ENCODE measurements around the gene ZNF79.
A peak's percentile ranks its signal among the peaks of the same experiment; 100 is the strongest.

Gene ZNF79

DNA sequence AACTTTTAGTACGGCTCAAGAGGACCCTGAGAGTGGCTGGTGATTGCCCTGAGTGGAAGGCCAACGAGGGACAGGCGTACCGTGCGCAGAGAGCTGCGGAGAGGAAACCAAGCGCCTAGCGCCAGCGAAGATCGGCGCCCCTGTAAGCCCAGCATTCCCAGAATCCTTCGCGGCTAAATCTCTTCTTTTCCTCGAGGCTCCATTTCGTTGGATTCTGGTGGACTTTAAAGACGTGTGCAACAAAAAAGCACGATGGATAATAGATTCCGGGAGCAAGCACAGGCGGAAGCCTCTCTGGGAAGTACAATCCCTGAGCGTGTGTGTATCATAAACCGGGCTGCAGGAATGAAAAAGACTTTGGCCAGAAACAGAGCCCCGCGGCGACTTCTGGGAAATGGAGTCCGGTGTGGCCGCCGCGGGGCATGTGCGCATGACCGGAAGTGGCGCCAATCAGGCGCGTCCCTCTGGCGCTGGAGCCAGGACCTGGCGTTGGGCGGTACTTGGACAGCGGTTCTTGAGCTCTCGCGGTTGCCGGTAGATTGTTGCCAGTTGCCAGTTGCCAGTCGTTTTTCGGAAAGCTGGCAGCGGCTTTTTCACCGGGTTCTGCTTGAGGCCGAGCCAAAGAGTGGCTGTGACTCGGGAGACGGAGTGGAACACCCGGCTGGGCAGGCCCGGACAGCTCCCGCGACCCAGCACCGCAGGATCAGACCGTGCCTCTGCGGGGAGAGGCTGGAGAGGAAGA, at the start of gene ZNF79:
TSS of gene ZNF79 (plus strand) at position 449 of the 742 bp plus-strand sequence. CDS start 406 bp downstream, outside the sequence.
- DNase-seq, result peak; percentile 84

DNA sequence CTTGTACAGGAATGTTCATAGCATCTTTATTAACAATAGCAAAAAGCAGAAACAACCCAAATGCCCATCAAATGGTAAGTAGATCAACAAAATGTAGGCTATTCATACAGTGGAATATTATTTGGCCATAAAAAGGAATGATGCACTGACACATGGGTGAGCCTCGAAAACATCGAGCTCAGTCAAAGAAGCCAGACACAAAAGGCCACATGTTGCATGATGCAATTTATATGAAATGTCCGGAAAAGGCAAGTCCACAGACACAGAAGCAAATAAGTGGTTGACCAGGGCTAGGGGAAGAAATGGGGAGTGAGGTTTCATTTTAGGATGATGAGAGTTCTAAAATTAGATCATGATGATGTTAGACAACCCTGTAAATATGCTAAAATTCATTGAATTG, 43.7 kb upstream of the ZNF79 start:
- DNase-seq, result no peak

DNA sequence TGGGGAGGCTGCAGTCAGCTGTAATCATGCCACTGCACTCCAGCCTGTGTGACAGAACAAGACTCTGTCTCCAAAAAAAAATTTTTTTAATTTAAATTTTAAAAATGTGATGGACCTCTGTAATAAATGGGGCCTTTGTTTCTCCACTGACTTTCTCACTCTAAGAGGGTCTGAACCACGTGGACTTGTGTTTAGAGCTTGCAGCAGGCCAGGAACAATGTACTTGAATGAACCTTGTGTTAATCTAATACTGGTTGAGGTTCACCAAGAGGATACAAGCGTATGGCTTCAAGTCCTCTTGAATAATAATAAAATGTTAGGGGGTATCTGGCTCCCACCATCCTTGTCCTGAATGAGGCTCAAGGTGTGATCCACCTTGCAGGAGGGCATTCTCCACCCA, 41.6 kb upstream of the ZNF79 start:
- DNase-seq, result no peak

DNA sequence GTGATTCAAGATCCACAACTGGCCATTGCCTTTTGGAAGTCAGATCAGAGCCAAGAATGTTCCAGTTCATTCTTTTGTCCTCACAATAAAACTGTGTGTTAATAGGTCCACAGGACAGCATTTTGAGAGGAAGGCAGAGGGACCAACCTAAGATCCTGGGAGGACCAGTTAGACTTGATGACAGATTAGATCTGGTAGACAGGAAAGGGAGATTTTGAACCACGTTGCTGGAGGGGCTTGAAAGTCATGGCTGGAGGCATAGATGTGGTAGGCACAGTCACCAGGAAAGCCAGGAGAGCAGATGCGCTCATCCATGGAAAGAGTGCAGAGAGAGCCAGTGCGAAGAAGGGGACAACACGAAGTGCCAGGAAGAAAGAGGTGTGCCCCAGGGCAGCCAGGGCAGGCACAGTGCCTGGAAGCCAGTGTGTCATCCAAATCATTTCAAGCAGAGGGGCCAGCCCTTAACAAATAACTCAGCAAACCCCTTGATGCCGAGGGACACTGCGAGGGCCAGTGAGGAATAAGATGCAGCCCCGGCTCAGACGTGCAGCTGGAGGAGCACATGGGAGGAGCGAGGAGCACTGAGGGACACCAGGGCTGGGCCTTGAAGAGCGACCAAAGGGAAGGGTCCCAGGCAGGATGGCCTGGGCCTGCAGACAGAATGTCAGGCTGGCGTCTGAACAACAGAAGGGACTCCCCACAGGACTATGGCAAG, 40.0 kb upstream of the ZNF79 start:
- DNase-seq, result no peak

DNA sequence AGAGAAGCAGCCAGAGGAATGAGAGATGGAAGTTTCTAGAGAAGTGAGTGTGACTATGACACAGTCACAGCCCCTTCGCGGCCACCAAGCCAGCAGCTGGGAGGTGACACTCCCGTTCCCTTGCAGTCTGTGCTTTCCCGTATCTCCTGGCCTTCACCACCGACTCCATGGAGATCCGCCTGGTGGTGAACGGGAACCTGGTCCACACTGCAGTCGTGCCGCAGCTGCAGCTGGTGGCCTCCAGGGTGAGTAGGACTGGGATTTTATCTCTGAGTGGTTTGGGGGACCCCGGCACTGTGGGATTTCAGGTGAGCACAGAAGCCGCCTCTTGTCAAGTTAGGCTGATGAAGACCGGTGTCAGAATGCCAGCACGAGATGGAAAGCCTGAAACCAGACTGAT, 39.3 kb upstream of the ZNF79 start:
- DNase-seq, result no peak

DNA sequence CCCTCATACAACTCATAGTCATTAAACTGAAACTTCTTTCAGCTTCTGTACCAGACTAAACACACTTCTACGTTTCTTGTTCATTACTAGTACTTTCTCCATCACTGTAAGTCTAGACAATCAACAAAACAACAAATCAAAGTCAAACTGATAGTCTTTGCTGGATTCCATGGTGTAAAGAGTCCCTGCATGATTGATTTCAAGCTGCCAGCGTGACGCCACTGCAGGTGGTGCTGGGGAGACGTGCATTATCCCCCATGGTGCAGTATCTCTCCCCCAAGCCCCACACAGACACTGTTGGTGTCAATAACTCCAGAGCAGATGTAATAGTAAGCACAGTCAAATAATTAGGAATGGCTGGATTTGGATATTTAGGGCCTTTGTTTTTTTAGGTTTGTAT, 37.9 kb upstream of the ZNF79 start:
- no peak for DNase-seq

DNA sequence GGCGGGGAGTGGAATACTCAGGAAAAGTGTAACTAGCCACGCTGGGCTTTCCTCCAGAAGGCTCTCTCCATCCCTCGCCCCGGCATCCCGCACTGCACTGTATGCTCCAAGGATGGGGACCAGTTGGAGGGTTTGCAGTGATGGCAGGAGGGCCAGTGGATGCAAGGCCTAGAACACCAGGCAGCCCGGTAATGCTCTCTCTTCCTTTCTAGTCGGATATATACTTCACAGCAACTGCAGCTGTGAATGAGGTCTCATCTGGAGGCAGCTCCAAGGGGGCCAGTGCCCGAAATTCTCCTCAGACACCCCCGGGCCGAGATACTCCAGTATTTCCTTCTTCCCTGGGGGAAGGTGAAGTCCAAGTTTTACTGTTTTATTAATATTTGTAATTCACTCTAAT, 37.2 kb upstream of the ZNF79 start:
- DNase-seq, result no peak

DNA sequence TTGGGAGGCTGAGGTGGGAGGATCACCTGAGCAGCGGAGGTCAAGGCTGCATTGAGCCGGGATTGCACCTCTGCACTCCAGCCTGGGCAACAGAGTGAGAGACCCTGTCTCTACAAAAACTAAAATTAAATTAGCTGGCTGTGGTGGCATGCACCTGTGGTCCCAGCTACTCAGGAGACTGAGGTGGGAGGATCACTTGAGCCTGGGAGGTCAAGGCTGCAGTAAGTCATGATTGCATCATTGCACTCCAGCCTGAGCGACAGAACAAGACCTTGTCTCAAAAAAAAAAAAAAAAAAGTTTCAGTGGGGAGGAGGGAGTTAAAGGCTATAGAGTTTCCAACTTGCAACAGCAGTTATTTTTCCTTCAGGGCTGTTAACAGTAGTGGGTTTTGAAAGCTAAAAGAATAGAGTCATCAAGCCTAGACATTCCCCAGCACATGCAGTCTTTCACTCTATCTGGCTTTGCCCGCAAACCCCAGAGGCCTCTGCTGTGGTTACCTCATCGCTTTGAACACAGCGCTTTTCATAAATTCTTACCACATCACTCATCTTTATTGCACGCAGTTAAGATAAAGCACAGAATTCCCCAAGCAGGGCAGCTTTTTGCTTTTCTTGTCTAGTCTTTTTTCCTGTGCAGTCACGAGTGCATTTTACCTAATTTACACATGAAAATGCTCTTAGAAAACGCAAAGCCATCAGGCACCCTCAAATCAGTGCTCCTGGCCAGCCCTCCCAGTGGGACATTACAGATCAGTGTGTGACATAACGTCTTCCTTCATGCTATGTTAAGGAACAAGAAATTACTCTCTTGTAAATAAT, 35.9 kb upstream of the ZNF79 start:
- peak; percentile 66 for DNase-seq

DNA sequence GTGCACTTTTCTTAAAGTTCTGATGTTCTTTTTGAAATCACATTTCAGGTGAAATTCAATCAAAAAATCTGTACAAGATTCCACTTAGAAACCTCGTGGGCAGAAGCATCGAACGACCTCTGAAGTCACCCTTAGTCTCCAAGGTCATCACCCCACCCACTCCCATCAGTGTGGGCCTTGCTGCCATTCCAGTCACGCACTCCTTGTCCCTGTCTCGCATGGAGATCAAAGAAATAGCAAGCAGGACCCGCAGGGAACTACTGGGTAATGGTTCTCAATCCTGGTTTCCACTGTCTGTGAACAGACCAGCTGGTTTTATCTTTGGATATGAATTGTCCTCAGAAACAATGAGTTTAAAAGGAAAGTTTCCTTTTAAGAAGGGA, 35.3 kb upstream of the ZNF79 start:
- no peak for DNase-seq

DNA sequence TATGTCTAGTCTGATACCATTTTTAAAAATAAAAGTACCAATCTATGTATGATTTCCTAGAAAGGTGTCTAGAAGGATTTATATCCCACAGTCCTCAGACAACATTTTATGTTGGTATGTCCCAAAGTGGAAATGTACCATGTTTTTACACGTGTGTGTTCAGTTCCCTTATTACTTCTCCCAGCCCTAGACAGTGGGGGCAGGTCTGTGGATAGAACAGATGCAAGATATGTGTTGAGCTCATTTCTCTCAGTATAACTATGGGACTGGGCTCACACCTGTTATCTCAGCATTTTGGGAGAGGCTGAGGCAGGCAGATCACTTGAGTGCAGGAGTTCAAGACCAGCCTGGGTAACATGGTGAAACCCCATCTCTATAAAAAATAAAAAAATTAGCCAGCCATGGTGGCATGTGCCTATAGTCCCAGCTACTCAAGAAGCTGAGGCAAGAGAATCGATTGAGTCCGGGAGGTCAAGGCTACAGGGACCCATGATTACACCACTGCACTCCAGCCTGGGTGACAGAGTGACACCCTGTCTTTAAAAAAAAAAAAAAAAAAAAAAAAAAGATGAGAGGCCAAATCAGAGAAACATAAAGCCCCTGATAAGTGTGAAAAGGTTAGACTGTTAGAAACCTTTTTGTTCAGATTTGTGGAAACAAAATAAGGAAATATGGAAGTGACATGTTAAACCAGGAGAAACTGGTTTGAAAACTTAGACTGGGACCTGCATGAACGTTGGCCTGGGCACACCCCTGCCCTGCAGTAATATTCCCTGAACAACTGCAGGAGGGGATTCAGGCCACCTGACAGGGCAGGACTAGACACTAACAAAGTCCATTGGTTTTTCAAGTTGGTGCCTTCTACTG, 34.6 kb upstream of the ZNF79 start:
- DNase-seq, result no peak

DNA sequence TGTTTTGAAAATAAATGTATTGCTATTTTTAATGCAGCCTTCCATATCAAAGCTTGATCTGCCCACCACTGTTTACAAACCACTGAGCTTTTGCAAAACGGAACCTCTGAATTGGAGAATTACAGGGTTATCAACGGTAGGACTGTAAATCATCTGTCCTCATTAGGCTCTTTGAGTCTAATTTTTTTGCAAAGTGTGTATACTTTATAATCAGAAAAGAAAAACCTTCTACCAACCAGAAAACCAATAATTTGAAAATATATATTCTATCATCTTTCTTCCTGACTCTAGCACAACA, 34.0 kb upstream of the ZNF79 start:
- DNase-seq, result no peak

DNA sequence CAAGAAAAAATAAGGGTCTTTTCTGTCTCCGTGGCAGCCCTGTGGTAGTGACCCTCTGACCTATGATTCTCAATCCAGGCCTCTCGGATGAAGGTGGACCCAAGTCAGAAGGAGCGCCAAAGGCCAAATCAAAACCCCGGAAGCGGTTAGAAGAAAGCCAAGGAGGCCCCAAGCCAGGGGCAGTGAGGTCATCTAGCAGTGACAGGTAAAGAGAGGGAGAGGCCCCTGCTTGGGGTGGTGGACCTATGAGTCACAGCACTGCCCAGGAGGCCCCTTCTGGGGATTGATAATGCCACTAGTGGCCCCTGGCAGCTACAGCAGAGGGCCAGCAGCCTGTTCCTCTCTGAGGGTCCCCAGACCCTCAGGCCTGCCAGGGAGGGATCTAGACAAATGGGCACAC, 33.6 kb upstream of the ZNF79 start:
- DNase-seq, result no peak

DNA sequence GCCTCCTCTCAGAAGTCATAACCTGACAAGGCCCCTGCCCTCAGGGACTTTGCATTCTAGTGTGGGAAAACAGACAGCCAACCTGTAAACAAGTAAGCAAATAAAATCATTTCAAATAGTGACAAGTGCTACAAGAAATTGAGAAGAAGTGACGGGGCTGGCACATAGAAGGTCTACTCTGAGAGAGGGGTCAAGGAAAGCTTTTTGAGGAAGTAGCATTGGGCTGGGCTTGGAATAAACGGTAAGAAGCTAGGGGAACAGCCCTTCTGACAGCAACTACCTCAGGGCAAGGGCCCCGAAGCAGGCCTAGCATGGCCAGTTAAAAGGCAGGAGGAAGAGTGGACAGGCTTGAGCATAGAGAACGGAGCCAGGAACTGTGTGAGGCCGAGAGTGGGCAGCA, 32.0 kb upstream of the ZNF79 start:
- DNase-seq, result no peak

DNA sequence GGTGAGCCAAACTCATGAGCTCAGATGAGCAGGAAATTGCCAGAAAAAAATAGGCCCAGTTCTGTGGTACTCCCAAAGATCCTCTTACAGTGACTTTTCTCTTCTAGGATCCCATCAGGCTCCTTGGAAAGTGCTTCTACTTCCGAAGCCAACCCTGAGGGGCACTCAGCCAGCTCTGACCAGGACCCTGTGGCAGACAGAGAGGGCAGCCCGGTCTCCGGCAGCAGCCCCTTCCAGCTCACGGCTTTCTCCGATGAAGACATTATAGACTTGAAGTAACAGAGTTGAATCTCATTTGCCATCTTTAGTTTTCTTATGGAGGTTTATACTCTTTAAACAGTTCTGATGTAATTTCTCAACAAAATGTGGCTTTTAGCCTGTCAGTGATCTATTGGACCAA, 31.2 kb upstream of the ZNF79 start:
- no peak for DNase-seq

DNA sequence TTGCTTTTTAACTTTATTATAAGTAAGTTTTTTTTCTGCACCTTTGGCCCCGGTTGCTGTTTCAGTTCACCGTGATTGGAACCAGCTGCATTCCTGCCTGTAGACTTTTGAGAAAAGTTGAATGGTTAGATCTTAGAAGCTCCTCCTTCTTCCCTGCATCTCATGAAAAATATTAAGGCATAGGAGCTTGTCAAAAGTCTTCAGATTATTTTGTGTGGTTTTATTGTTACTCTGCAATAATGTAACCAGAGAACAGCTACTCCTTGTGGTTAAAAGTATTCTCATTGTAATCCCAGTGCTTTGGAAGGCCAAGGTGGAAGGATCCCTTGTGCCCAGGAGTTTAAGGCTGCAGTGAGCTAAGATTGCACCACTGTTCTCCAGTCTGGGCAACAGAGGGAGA, 30.5 kb upstream of the ZNF79 start:
- DNase-seq, result no peak

DNA sequence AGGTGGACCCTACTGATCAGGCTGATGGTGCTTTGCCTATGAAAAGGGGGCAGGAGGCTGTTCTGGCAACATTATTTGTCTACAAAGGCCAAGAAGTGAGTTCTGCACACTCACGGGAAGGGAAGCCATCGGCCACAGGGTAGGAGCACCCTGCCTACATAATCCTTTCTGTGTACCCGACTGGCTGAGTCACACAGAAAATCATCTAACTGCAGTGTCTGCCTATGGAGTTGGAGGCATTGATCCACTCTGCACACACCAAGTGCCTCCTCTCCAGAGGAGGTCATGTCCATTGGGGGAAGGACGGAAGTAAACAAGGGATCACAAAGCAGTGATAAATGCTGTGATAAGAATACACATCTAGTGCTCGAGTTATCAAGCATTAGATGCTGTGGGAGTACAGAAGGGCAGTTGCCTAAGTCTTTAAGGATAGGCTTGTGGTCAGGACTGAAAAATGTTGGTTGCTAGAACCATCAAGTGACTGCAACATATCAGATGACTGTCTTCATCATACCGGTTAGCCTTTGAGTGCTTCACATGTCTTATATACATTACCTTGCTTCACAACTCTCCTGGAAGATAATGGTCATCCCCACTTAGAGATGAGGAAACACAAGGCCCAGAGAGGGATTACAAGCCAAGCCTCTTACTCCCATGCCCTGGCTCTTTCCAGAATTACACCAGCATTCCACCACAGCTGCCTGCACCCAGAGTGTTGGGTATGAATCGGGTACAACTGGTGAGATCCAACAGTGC, 28.5 kb upstream of the ZNF79 start:
- DNase-seq, result no peak

DNA sequence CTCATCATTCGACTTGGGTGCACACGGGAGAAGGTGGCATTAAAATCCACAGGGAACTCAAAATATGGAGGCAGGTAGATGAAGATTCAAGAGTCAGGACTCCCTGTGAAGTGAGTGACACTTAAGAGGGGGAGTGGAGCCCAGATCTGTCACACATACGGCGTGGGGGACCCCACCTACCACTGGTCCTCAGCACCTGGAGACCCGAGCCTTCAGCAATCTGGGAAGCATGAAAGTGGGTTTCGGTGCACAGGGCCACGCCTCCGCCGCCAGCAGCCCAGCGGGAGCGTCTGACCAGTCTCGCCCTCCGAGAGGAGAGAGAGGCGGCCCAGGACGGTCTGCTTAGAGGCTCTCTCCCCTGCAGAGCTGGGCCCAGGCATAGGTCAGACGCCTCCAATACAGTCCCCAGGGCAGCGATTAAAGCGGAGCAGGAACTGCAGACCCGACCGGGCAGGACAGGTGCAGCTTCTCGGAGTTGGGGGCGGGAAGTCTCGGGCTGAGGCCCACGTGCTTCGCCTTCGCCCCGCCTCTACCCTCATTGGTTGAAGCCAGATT, 27.9 kb upstream of the ZNF79 start:
- DNase-seq, result no peak

DNA sequence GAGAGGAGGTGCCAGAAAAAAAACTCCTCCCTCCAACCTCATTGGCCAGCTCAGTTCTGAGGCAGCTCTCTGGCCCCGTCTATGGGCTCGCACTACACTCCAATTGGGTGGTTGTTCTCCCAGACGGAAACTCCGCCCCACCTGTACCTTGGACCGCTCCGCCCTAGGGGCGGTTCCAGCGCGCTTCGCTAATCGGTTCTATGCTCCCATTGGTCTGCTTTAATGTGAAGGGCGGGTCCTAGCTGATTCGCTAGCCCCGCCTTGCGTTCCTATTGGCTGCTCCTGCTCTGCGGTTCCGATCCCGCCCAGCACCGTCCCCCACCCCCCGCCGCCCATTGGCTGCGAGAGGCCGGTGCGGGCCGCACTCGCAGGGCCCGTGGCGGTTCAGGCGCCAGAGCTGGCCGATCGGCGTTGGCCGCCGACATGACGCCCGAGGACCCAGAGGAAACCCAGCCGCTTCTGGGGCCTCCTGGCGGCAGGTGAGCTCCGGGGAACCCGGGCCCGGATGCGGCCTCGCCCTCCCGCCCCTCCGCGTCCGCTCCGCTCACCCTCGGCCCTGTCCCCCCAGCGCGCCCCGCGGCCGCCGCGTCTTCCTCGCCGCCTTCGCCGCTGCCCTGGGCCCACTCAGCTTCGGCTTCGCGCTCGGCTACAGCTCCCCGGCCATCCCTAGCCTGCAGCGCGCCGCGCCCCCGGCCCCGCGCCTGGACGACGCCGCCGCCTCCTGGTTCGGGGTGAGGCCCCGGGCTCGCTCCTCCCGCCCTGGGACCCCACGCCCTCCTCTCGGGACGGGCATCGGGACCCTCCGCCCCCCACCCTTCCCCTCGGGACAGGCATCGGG, 27.2 kb upstream of the ZNF79 start, which contains the start of gene SLC2A8:
TSS of gene SLC2A8 (plus strand) at position 362 of the 838 bp plus-strand sequence. CDS start at position 424, 62 bp downstream.
- DNase-seq, result peak; percentile 93

DNA sequence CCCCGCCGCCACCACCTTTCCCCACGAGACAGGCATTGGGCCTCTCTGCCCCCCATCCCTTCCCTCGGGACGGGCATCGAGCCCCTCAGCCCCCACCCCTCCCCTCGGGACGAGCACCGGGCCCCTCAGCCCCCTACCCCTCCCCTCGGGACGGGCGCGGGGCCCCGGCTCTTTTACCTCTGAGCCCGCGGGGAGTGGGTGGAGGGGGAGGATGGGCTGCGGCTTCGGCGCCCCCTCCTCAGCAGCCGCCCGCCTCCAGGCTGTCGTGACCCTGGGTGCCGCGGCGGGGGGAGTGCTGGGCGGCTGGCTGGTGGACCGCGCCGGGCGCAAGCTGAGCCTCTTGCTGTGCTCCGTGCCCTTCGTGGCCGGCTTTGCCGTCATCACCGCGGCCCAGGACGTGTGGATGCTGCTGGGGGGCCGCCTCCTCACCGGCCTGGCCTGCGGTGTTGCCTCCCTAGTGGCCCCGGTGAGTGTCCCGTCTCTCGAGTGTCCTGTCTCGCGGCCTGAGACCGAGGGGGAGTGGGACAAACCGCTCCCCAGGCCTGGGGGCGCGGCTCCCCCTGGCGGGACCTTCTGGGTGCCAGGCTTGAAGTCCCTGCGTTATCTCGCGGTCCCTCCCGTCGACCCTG, 26.4 kb upstream of the ZNF79 start:
- no peak for DNase-seq

DNA sequence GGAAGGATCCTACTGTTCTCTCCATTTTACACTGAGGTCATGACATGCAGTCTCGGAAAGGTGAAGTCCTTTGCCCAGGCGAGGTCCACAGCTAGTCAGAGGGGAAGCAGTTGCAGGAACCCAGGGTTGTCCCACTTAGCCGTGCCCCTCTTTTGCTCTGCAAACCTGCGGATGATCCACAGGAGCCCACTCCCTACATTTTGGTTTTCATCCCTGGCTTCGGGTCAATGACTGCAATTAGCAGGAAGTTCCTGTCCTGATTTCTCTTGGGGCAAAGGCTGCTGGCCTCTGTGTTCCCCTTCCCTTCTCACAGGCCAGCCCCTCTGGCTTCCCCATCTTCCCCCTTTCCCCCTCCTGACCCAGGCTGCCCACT, 25.9 kb upstream of the ZNF79 start:
- DNase-seq, result no peak

Measured in NK-92 treated with Interleukin-12 subunit alpha and Interleukin-12 subunit beta, amount 100 ng/mL, for 24 hours (cell line).